ENCODE results near the gene WNK2. TPM values are rescaled to one million over a fixed set of nuclear protein-coding genes. Genes with fewer than 3 reads are reported as not detected.

The WNK2 gene
- total and polyA plus RNA-seq, 8 donors = 0.93 to 10.4 (median 7.4) TPM

- Histone ChIP-seq H3K4me1 (peaks cover 0 to 5% of the 10 kb centered on the region in 2 donors), H3K4me3 (no peak overlapping the region), H3K27ac (no peak overlapping the region), H3K36me3 (no peaks in the 10 kb centered on the region), H3K9me3 (no peaks in the 10 kb centered on the region), H3K27me3 (no peaks in the 10 kb centered on the region)
- ATAC-seq = no peak
- intact Hi-C loops (cut with DNase I) = loop anchor here in 1 of 2 donors (5.0 kb wide), 1 partner anchor 144 kb away; no protein-coding TSS in a partner anchor
- no peak for TF ChIP-seq CTCF (IDR thresholded peaks at IDR 0.05)
- no peak for DNase-seq
Measured at GRCh38 chr9:93306579-93307091, 122.7 kb downstream of the WNK2 start.

- H3K9me3 ChIP-seq = no peaks in the 10 kb centered on the region
- H3K36me3 ChIP-seq = no peaks in the 10 kb centered on the region
- H3K27ac ChIP-seq = no peak overlapping the region
- intact Hi-C loops (cut with DNase I) = loop anchor here in 1 of 2 donors (5.0 kb wide), 1 partner anchor 145 kb away; no protein-coding TSS in a partner anchor
- peaks cover 0 to under 1% of the 10 kb centered on the region in 2 donors for H3K4me1 ChIP-seq
- ATAC-seq (no peak), DNase-seq (no peak)
- H3K27me3 ChIP-seq = no peaks in the 10 kb centered on the region
- no peak for TF ChIP-seq CTCF (IDR thresholded peaks at IDR 0.05)
- no peak overlapping the region for H3K4me3 ChIP-seq
Measured at GRCh38 chr9:93307468-93308157, 123.7 kb downstream of the WNK2 start.

GRCh38 chr9:93308158-93308602, 124.2 kb downstream of the WNK2 start:
- Histone ChIP-seq H3K4me3 (no peak overlapping the region), H3K36me3 (no peaks in the 10 kb centered on the region), H3K9me3 (no peaks in the 10 kb centered on the region), H3K27me3 (no peaks in the 10 kb centered on the region), H3K27ac (no peak overlapping the region), H3K4me1 (no peaks in the 10 kb centered on the region)
- ATAC-seq (no peak), DNase-seq (no peak)
- no peak for TF ChIP-seq CTCF (IDR thresholded peaks at IDR 0.05)
- intact Hi-C loops (cut with DNase I) = loop anchor here in 1 of 2 donors (5.0 kb wide), 1 partner anchor 146 kb away; no protein-coding TSS in a partner anchor

GRCh38 chr9:93308676-93309075, 124.7 kb downstream of the WNK2 start:
- H3K4me3 ChIP-seq = no peak overlapping the region
- intact Hi-C loops (cut with DNase I) = loop anchor here in 1 of 2 donors (5.0 kb wide), 1 partner anchor 146 kb away; no protein-coding TSS in a partner anchor
- no peaks in the 10 kb centered on the region for H3K27me3 ChIP-seq
- ATAC-seq = no peak
- H3K27ac ChIP-seq = no peak overlapping the region
- H3K36me3 ChIP-seq = no peaks in the 10 kb centered on the region
- no peak for TF ChIP-seq CTCF (IDR thresholded peaks at IDR 0.05)
- no peaks in the 10 kb centered on the region for H3K4me1 ChIP-seq
- no peak for DNase-seq
- H3K9me3 ChIP-seq = no peaks in the 10 kb centered on the region

- Histone ChIP-seq H3K27me3 (no peaks in the 10 kb centered on the region), H3K4me1 (no peaks in the 10 kb centered on the region), H3K36me3 (no peaks in the 10 kb centered on the region), H3K9me3 (no peaks in the 10 kb centered on the region), H3K4me3 (no peak overlapping the region), H3K27ac (no peak overlapping the region)
- no peak for ATAC-seq
- DNase-seq = no peak
- intact Hi-C loops (cut with DNase I) = loop anchor here in 1 of 2 donors (5.0 kb wide), 1 partner anchor 148 kb away; no protein-coding TSS in a partner anchor
- TF ChIP-seq CTCF (IDR thresholded peaks at IDR 0.05) = no peak
Measured at GRCh38 chr9:93309889-93310425, 126.0 kb downstream of the WNK2 start.
